Measurements from ENCODE around the gene ATP5ME. TPM values are rescaled to one million over a fixed set of nuclear protein-coding genes. Genes with fewer than 3 reads are reported as not detected.
A peak's percentile ranks its signal among the peaks of the same experiment; 100 is the strongest.

The ATP5ME gene
- total and polyA plus RNA-seq, 2 donors (not counting 1 experiment from before 2014, with no cell fraction given) = 257 to 356 TPM

- Histone ChIP-seq H4K20me1 (ENCODE audit: control insufficient read depth, extremely low read depth, insufficient read depth, low read length) (no peaks in the 10 kb centered on the region), H3K79me2 (ENCODE audit: control insufficient read depth, insufficient read depth, low read length) (no peaks in the 10 kb centered on the region), H3K4me3 (replicated peaks in 1 of 4; ENCODE audit: control extremely low read depth in 1 of 4, insufficient read depth in 1 of 4, low read depth in 3 of 4, low read length in 4 of 4) (no peak overlapping the region), H3K36me3 (ENCODE audit: control insufficient read depth, insufficient read depth, low read length) (no peaks in the 10 kb centered on the region), H3K9me3 (ENCODE audit: control insufficient read depth, insufficient read depth, low read depth, low read length) (no peaks in the 10 kb centered on the region), H3K27ac (ENCODE audit: insufficient read depth, low read length) (no peak overlapping the region), H3K4me1 (ENCODE audit: control insufficient read depth, extremely low read depth, insufficient read depth, low read length) (no peaks in the 10 kb centered on the region), H3K4me2 (ENCODE audit: extremely low read depth, insufficient read depth, low read length) (no peak overlapping the region), H3K27me3 (ENCODE audit: control insufficient read depth, insufficient read depth, low read length) (peaks cover 4% of the 10 kb centered on the region), H2AFZ (ENCODE audit: low read length) (no peak overlapping the region), H3K9ac (ENCODE audit: insufficient read depth, low read length) (no peak overlapping the region)
- DNase-seq (ENCODE audit: low read depth in 2 of 2) = no peak
- TF ChIP-seq, protein P1, sequence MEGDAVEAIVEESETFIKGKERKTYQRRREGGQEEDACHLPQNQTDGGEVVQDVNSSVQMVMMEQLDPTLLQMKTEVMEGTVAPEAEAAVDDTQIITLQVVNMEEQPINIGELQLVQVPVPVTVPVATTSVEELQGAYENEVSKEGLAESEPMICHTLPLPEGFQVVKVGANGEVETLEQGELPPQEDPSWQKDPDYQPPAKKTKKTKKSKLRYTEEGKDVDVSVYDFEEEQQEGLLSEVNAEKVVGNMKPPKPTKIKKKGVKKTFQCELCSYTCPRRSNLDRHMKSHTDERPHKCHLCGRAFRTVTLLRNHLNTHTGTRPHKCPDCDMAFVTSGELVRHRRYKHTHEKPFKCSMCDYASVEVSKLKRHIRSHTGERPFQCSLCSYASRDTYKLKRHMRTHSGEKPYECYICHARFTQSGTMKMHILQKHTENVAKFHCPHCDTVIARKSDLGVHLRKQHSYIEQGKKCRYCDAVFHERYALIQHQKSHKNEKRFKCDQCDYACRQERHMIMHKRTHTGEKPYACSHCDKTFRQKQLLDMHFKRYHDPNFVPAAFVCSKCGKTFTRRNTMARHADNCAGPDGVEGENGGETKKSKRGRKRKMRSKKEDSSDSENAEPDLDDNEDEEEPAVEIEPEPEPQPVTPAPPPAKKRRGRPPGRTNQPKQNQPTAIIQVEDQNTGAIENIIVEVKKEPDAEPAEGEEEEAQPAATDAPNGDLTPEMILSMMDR (conservative IDR thresholded peaks at IDR 0.05 in 1 of 2, IDR thresholded peaks at IDR 0.05 in 1 of 2; ENCODE audit: low read depth in 1 of 2, low read length in 2 of 2) = no peak
- no peak for TF ChIP-seq EZH2 (IDR thresholded peaks at IDR 0.05; ENCODE audit: low read length, missing control alignments)
These were observed 18.9 kb upstream of the ATP5ME start for GRCh38 chr4:692771-693554.

GRCh38 chr4:689723-690122 is 15.6 kb upstream of the ATP5ME start:
- no peak overlapping the region for H3K9ac ChIP-seq (ENCODE audit: insufficient read depth, low read length)
- no peak for TF ChIP-seq EZH2 (IDR thresholded peaks at IDR 0.05; ENCODE audit: low read length, missing control alignments)
- TF ChIP-seq, protein P1 (conservative IDR thresholded peaks at IDR 0.05 in 1 of 2, IDR thresholded peaks at IDR 0.05 in 1 of 2; ENCODE audit: low read depth in 1 of 2, low read length in 2 of 2) = no peak
- no peaks in the 10 kb centered on the region for H3K79me2 ChIP-seq (ENCODE audit: control insufficient read depth, insufficient read depth, low read length)
- no peak overlapping the region for H3K4me2 ChIP-seq (ENCODE audit: extremely low read depth, insufficient read depth, low read length)
- H3K36me3 ChIP-seq (ENCODE audit: control insufficient read depth, insufficient read depth, low read length) = no peaks in the 10 kb centered on the region
- no peak for DNase-seq (ENCODE audit: low read depth in 2 of 2)
- H3K27ac ChIP-seq (ENCODE audit: insufficient read depth, low read length) = no peak overlapping the region
- H2AFZ ChIP-seq (ENCODE audit: low read length) = no peak overlapping the region
- no peaks in the 10 kb centered on the region for H3K9me3 ChIP-seq (ENCODE audit: control insufficient read depth, insufficient read depth, low read depth, low read length)
- peaks cover 8% of the 10 kb centered on the region for H3K4me1 ChIP-seq (ENCODE audit: control insufficient read depth, extremely low read depth, insufficient read depth, low read length)
- no peaks in the 10 kb centered on the region for H4K20me1 ChIP-seq (ENCODE audit: control insufficient read depth, extremely low read depth, insufficient read depth, low read length)
- H3K27me3 ChIP-seq (ENCODE audit: control insufficient read depth, insufficient read depth, low read length) = peaks cover 3% of the 10 kb centered on the region
- H3K4me3 ChIP-seq (replicated peaks in 1 of 4; ENCODE audit: control extremely low read depth in 1 of 4, insufficient read depth in 1 of 4, low read depth in 3 of 4, low read length in 4 of 4) = peak overlapping the region in 1 of 4 experiments; percentile 40

- no peaks in the 10 kb centered on the region for H3K9me3 ChIP-seq (ENCODE audit: control insufficient read depth, insufficient read depth, low read depth, low read length)
- no peak for TF ChIP-seq EZH2 (IDR thresholded peaks at IDR 0.05; ENCODE audit: low read length, missing control alignments)
- TF ChIP-seq, protein P1 (conservative IDR thresholded peaks at IDR 0.05 in 1 of 2, IDR thresholded peaks at IDR 0.05 in 1 of 2; ENCODE audit: low read depth in 1 of 2, low read length in 2 of 2) = no peak
- H3K4me2 ChIP-seq (ENCODE audit: extremely low read depth, insufficient read depth, low read length) = peak within 1 kb of the TSS; percentile 51
- H4K20me1 ChIP-seq (ENCODE audit: control insufficient read depth, extremely low read depth, insufficient read depth, low read length) = no peaks in the 10 kb centered on the region
- peaks cover 8% of the 10 kb centered on the region for H3K4me1 ChIP-seq (ENCODE audit: control insufficient read depth, extremely low read depth, insufficient read depth, low read length)
- H3K27ac ChIP-seq (ENCODE audit: insufficient read depth, low read length) = peak within 1 kb of the TSS; percentile 25
- H3K27me3 ChIP-seq (ENCODE audit: control insufficient read depth, insufficient read depth, low read length) = no peaks in the 10 kb centered on the region
- peak within 1 kb of the TSS in 2 of 4 experiments; percentile 12 to 40 for H3K4me3 ChIP-seq (replicated peaks in 1 of 4; ENCODE audit: control extremely low read depth in 1 of 4, insufficient read depth in 1 of 4, low read depth in 3 of 4, low read length in 4 of 4)
- H3K36me3 ChIP-seq (ENCODE audit: control insufficient read depth, insufficient read depth, low read length) = no peaks in the 10 kb centered on the region
- H3K79me2 ChIP-seq (ENCODE audit: control insufficient read depth, insufficient read depth, low read length) = no peaks in the 10 kb centered on the region
- no peak within 1 kb of the TSS for H3K9ac ChIP-seq (ENCODE audit: insufficient read depth, low read length)
- peak within 1 kb of the TSS; percentile 62 for H2AFZ ChIP-seq (ENCODE audit: low read length)
- no peak for DNase-seq (ENCODE audit: low read depth in 2 of 2)
These were observed 15.0 kb upstream of the ATP5ME start, which contains the start of gene SLC49A3 for GRCh38 chr4:688854-689681. Gene SLC49A3, minus strand, starts transcription at chr4:689151. Its CDS starts 24 bp downstream, at chr4:689127.

Measured in fibroblast of lung (primary cell).